Hepatocyte (in vitro differentiated cells): Measurements from ENCODE around the gene SLFN12. TPM values are rescaled to one million over a fixed set of nuclear protein-coding genes. Genes with fewer than 3 reads are reported as not detected.
"Not testable (repeated sequence)": the region's sequence is repeated elsewhere in the genome, so short reads cannot be mapped to it uniquely, and the experiment has no call there.

Experiments
- DNase-seq: peaks from one replicate; pipeline ENCODE4 v3.0.0-alpha.2; 2016; ENCODE audit warnings: low spot score
- H2AFZ ChIP-seq: fragments of 200-600 bp; sonication (generic); 2 replicates; pipeline ENCODE4 v1.6.0; 2016; ENCODE audit warnings: antibody characterized with exemption, mild to moderate bottlenecking
- H3K27ac ChIP-seq: fragments of 200-600 bp; sonication (generic); 2 replicates; pipeline ENCODE4 v1.5.1; 2016; ENCODE audit warnings: mild to moderate bottlenecking
- H3K27me3 ChIP-seq: fragments of 200-600 bp; sonication (generic); 2 replicates; pipeline ENCODE4 v1.6.1; 2016
- H3K36me3 ChIP-seq: fragments of 200-600 bp; sonication (generic); replicated peaks from 2 replicates; pipeline ENCODE4 v1.5.1; 2016; ENCODE audit warnings: low read depth; ENCODE audit not compliant: insufficient read depth
- H3K4me1 ChIP-seq: fragments of 200-600 bp; sonication (generic); 2 replicates; pipeline ENCODE4 v1.5.1; 2016; ENCODE audit warnings: mild to moderate bottlenecking, moderate library complexity; ENCODE audit not compliant: insufficient read depth
- H3K4me2 ChIP-seq: fragments of 200-600 bp; sonication (generic); 2 replicates; pipeline ENCODE4 v1.6.0; 2016
- H3K4me3 ChIP-seq: fragments of 200-600 bp; sonication (generic); 2 replicates; pipeline ENCODE4 v1.5.1; 2016; ENCODE audit warnings: mild to moderate bottlenecking
- H3K79me2 ChIP-seq: fragments of 200-600 bp; sonication (generic); 2 replicates; pipeline ENCODE4 v1.6.0; 2017; ENCODE audit warnings: mild to moderate bottlenecking
- H3K9me2 ChIP-seq: fragments of 200-600 bp; sonication (generic); replicated peaks from 2 replicates; pipeline ENCODE4 v1.6.0; 2017; ENCODE audit warnings: mild to moderate bottlenecking; ENCODE audit not compliant: insufficient read depth
- H3K9me3 ChIP-seq: fragments of 200-600 bp; sonication (generic); 2 replicates; pipeline ENCODE4 v1.5.1; 2016; ENCODE audit warnings: low read depth, mild to moderate bottlenecking
- H4K20me1 ChIP-seq: fragments of 200-600 bp; sonication (generic); 2 replicates; pipeline ENCODE4 v1.6.0; 2016; ENCODE audit warnings: mild to moderate bottlenecking; ENCODE audit not compliant: insufficient read depth, poor library complexity, severe bottlenecking
- CTCF ChIP-seq: fragments of 200-600 bp; sonication (generic); IDR thresholded peaks from 2 replicates; pipeline ENCODE4 v1.5.1; 2016; ENCODE audit warnings: antibody characterized with exemption, mild to moderate bottlenecking; ENCODE audit not compliant: poor library complexity
- EZH2 ChIP-seq: fragments of 200-600 bp; sonication (generic); IDR thresholded peaks from 2 replicates; pipeline ENCODE4 v1.6.1; 2016; ENCODE audit warnings: antibody characterized with exemption, mild to moderate bottlenecking, borderline replicate concordance
- EZH2phosphoT487 ChIP-seq: fragments of 200-600 bp; sonication (generic); IDR thresholded peaks from one replicate; pipeline ENCODE4 v1.6.1; 2018; ENCODE audit warnings: antibody characterized with exemption, mild to moderate bottlenecking, low read depth, moderate library complexity; ENCODE audit not compliant: unreplicated experiment, severe bottlenecking
- WGBS: methylation state at CpG from one replicate; pipeline ENCODE4 v1.1.6; 2016; ENCODE audit warnings: low lambda C conversion rate; ENCODE audit errors: missing lambda C conversion rate; 5-methylcytosine and 5-hydroxymethylcytosine counted together
- polyA plus RNA-seq: library from polyadenylated mRNA; unstranded; fragments of >200 nt; fragmentation: Nextera tagmentation; extraction: Ambion mirVana; gene quantifications from 2 replicates; pipeline ENCODE4 v1.2.1, GENCODE V29; 2016
- total RNA-seq: library from RNA; depleted of rRNA; stranded (reverse); fragments of >200 nt; gene quantifications from 2 replicates; pipeline ENCODE4 v1.2.3, GENCODE V29; 2014

The SLFN12 gene
- total and polyA plus RNA-seq, 2 experiments from 2014 or later, result 2.7 to 7.8 TPM

- Histone ChIP-seq H2AFZ (no peak overlapping the region), H3K27ac (no peak overlapping the region), H4K20me1 (no peaks in the 10 kb centered on the region), H3K4me3 (no peak overlapping the region), H3K36me3 (no peaks in the 10 kb centered on the region), H3K79me2 (no peaks in the 10 kb centered on the region), H3K9me3 (no peaks in the 10 kb centered on the region), H3K4me2 (no peak overlapping the region), H3K27me3 (no peaks in the 10 kb centered on the region), H3K9me2 (no peaks in the 10 kb centered on the region), H3K4me1 (no peaks in the 10 kb centered on the region)
- whole genome bisulfite sequencing, result 98% methylated on average over 2 of the region's 2 CpGs
- TF ChIP-seq EZH2phosphoT487, result no peak
- TF ChIP-seq CTCF, result no peak
- TF ChIP-seq EZH2, result no peak
- DNase-seq, result no peak
Observed at GRCh38 chr17:35416659-35417058, 15.6 kb downstream of the SLFN12 start.

GRCh38 chr17:35414707-35415106 lies 17.6 kb downstream of the SLFN12 start:
- H3K4me1 ChIP-seq, H3K79me2 ChIP-seq, DNase-seq, H3K4me2 ChIP-seq, H3K9me3 ChIP-seq, H3K9me2 ChIP-seq, H3K36me3 ChIP-seq, H2AFZ ChIP-seq, H3K27me3 ChIP-seq, H3K27ac ChIP-seq, H4K20me1 ChIP-seq, H3K4me3 ChIP-seq: not testable (repeated sequence)
- 98% methylated on average over 2 of the region's 2 CpGs for WGBS

GRCh38 chr17:35414247-35414646 lies 18.1 kb downstream of the SLFN12 start:
- 90% methylated on average over 1 of the region's 1 CpG for WGBS

GRCh38 chr17:35407531-35407930 lies 24.8 kb downstream of the SLFN12 start:
- no peak overlapping the region for H3K27ac ChIP-seq
- no peak for TF ChIP-seq CTCF
- no peak for TF ChIP-seq EZH2phosphoT487
- TF ChIP-seq EZH2, result no peak
- no peaks in the 10 kb centered on the region for H3K79me2 ChIP-seq
- H3K4me1 ChIP-seq, result no peaks in the 10 kb centered on the region
- no peaks in the 10 kb centered on the region for H3K9me2 ChIP-seq
- H3K27me3 ChIP-seq, result no peaks in the 10 kb centered on the region
- no peaks in the 10 kb centered on the region for H3K36me3 ChIP-seq
- H2AFZ ChIP-seq, result no peak overlapping the region
- no peak for DNase-seq
- no peaks in the 10 kb centered on the region for H4K20me1 ChIP-seq
- WGBS, result 97% methylated on average over 26 of the region's 26 CpGs
- H3K4me2 ChIP-seq, result no peak overlapping the region
- H3K9me3 ChIP-seq, result no peaks in the 10 kb centered on the region
- no peak overlapping the region for H3K4me3 ChIP-seq

More at GRCh38 chr17:35414247-35414646, 18.1 kb downstream of the SLFN12 start:
- Histone ChIP-seq H4K20me1 (no peaks in the 10 kb centered on the region), H3K9me2 (no peaks in the 10 kb centered on the region), H3K36me3 (no peaks in the 10 kb centered on the region), H3K4me3 (no peak overlapping the region), H3K27me3 (no peaks in the 10 kb centered on the region), H2AFZ (no peak overlapping the region), H3K9me3 (no peaks in the 10 kb centered on the region), H3K27ac (no peak overlapping the region), H3K79me2 (no peaks in the 10 kb centered on the region), H3K4me1 (no peaks in the 10 kb centered on the region), H3K4me2 (no peak overlapping the region)
- DNase-seq, result no peak
- TF ChIP-seq EZH2phosphoT487, result no peak
- no peak for TF ChIP-seq EZH2
- no peak for TF ChIP-seq CTCF
